ENCODE measurements around the gene USH1C. TPM values are rescaled to one million over a fixed set of nuclear protein-coding genes. Genes with fewer than 3 reads are reported as not detected.

USH1C gene
- total RNA-seq, 4 donors from 2014 or later: 110 to 1,022 (median 157) TPM

GRCh38 chr11:17568944-17569343 is 24.7 kb upstream of the USH1C start:
- 86% methylated on average over 4 of the region's 4 CpGs; no CpG with 5 or more reads in 1 of the 2 donors for WGBS, 2 donors (ENCODE audit: low coverage in 1 of 2)
- H3K4me3 ChIP-seq: no peak overlapping the region
- no peaks in the 10 kb centered on the region for H3K27me3 ChIP-seq
- in situ Hi-C loops (cut with MboI; ENCODE audit: low pct_ligation_motif_present in 1 of 4, low pct_unique_long_range_greater_than_20kb in 1 of 4, low sequenced_read_pairs in 3 of 4) (no loop called here), intact Hi-C loops (cut with DNase I; ENCODE audit: low total_unique reads) (no loop called here)
- H3K36me3 ChIP-seq: no peaks in the 10 kb centered on the region
- no peak overlapping the region for H3K27ac ChIP-seq
- no peaks in the 10 kb centered on the region for H3K4me1 ChIP-seq
- TF ChIP-seq, protein P1, sequence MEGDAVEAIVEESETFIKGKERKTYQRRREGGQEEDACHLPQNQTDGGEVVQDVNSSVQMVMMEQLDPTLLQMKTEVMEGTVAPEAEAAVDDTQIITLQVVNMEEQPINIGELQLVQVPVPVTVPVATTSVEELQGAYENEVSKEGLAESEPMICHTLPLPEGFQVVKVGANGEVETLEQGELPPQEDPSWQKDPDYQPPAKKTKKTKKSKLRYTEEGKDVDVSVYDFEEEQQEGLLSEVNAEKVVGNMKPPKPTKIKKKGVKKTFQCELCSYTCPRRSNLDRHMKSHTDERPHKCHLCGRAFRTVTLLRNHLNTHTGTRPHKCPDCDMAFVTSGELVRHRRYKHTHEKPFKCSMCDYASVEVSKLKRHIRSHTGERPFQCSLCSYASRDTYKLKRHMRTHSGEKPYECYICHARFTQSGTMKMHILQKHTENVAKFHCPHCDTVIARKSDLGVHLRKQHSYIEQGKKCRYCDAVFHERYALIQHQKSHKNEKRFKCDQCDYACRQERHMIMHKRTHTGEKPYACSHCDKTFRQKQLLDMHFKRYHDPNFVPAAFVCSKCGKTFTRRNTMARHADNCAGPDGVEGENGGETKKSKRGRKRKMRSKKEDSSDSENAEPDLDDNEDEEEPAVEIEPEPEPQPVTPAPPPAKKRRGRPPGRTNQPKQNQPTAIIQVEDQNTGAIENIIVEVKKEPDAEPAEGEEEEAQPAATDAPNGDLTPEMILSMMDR (IDR thresholded peaks at IDR 0.05): no peak
- TF ChIP-seq POLR2AphosphoS5 (IDR thresholded peaks at IDR 0.05) (no peak), POLR2A (IDR thresholded peaks at IDR 0.05) (no peak), EP300 (IDR thresholded peaks at IDR 0.05; ENCODE audit: low read depth) (no peak)
- H3K9me3 ChIP-seq: no peaks in the 10 kb centered on the region
- DNase-seq: no peak

DNA sequence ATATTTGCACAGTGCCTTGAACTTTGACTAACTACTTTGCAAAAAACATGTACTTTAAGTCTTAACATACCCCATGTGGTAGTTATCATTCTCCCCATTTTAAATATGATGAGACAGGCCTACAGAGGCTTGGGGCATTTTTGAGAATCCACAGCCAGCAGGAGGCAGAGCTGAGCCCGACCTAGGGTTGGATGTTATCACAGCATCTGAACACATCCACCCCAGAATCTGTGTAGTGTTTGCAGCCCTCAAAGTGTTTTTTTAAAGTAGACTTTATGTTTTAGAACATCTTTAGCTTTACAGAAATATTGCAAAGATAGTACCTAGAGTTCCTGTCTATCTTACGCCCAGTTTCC is 20.4 kb upstream of the USH1C start:
- TF ChIP-seq, protein P1 (IDR thresholded peaks at IDR 0.05): no peak
- no peak for TF ChIP-seq POLR2AphosphoS5 (IDR thresholded peaks at IDR 0.05)
- no peaks in the 10 kb centered on the region for H3K36me3 ChIP-seq
- H3K27me3 ChIP-seq: no peaks in the 10 kb centered on the region
- no peaks in the 10 kb centered on the region for H3K9me3 ChIP-seq
- WGBS, 2 donors (ENCODE audit: low coverage in 1 of 2): 68 to 100% methylated on average over 1 to 2 of the region's 2 CpGs
- DNase-seq: no peak
- no peak overlapping the region for H3K27ac ChIP-seq
- H3K4me1 ChIP-seq: no peaks in the 10 kb centered on the region
- in situ Hi-C loops (cut with MboI; ENCODE audit: low pct_ligation_motif_present in 1 of 4, low pct_unique_long_range_greater_than_20kb in 1 of 4, low sequenced_read_pairs in 3 of 4) (no loop called here), intact Hi-C loops (cut with DNase I; ENCODE audit: low total_unique reads) (no loop called here)
- H3K4me3 ChIP-seq: no peak overlapping the region

GRCh38 chr11:17563961-17564686 is 19.9 kb upstream of the USH1C start:
- Histone ChIP-seq H3K27me3 (no peaks in the 10 kb centered on the region), H3K4me3 (no peak overlapping the region), H3K27ac (no peak overlapping the region), H3K4me1 (no peaks in the 10 kb centered on the region), H3K9me3 (no peaks in the 10 kb centered on the region), H3K36me3 (no peaks in the 10 kb centered on the region)
- in situ Hi-C loops (cut with MboI; ENCODE audit: low pct_ligation_motif_present in 1 of 4, low pct_unique_long_range_greater_than_20kb in 1 of 4, low sequenced_read_pairs in 3 of 4): no loop called here
- no peak for TF ChIP-seq POLR2AphosphoS5 (IDR thresholded peaks at IDR 0.05)
- no peak for TF ChIP-seq POLR2A (IDR thresholded peaks at IDR 0.05)
- TF ChIP-seq, protein P1 (IDR thresholded peaks at IDR 0.05): no peak
- no peak for TF ChIP-seq EP300 (IDR thresholded peaks at IDR 0.05; ENCODE audit: low read depth)
- 81 to 85% methylated on average over 4 of the region's 4 CpGs for WGBS, 2 donors (ENCODE audit: low coverage in 1 of 2)
- no peak for DNase-seq
- intact Hi-C loops (cut with DNase I; ENCODE audit: low total_unique reads): no loop called here

- no peak for TF ChIP-seq POLR2AphosphoS5 (IDR thresholded peaks at IDR 0.05)
- in situ Hi-C loops (cut with MboI; ENCODE audit: low pct_ligation_motif_present in 1 of 4, low pct_unique_long_range_greater_than_20kb in 1 of 4, low sequenced_read_pairs in 3 of 4): no loop called here
- no peak for DNase-seq
Measured at GRCh38 chr11:17563231-17563646, 19.0 kb upstream of the USH1C start.

GRCh38 chr11:17561526-17561925 is 17.3 kb upstream of the USH1C start:
- Histone ChIP-seq H3K9me3 (no peaks in the 10 kb centered on the region), H3K27me3 (no peaks in the 10 kb centered on the region), H3K27ac (no peak overlapping the region), H3K36me3 (no peaks in the 10 kb centered on the region), H3K4me3 (no peak overlapping the region), H3K4me1 (no peaks in the 10 kb centered on the region)
- intact Hi-C loops (cut with DNase I; ENCODE audit: low total_unique reads): no loop called here
- in situ Hi-C loops (cut with MboI; ENCODE audit: low pct_ligation_motif_present in 1 of 4, low pct_unique_long_range_greater_than_20kb in 1 of 4, low sequenced_read_pairs in 3 of 4): no loop called here
- 90 to 100% methylated on average over 4 to 9 of the region's 9 CpGs for WGBS, 2 donors (ENCODE audit: low coverage in 1 of 2)
- TF ChIP-seq POLR2A (IDR thresholded peaks at IDR 0.05) (no peak), POLR2AphosphoS5 (IDR thresholded peaks at IDR 0.05) (no peak), EP300 (IDR thresholded peaks at IDR 0.05; ENCODE audit: low read depth) (no peak)
- TF ChIP-seq, protein P1 (IDR thresholded peaks at IDR 0.05): no peak
- no peak for DNase-seq

More at GRCh38 chr11:17563231-17563646, 19.0 kb upstream of the USH1C start:
- Histone ChIP-seq H3K27ac (no peak overlapping the region), H3K27me3 (no peaks in the 10 kb centered on the region), H3K9me3 (no peaks in the 10 kb centered on the region), H3K4me1 (no peaks in the 10 kb centered on the region), H3K4me3 (no peak overlapping the region), H3K36me3 (no peaks in the 10 kb centered on the region)
- intact Hi-C loops (cut with DNase I; ENCODE audit: low total_unique reads): no loop called here
